SK-N-SH treated with all-trans-retinoic acid at 6 μM for 48 hours (cell line): Measurements from ENCODE around the gene CELF4.

Experiments used
- ATAC-seq: fragments of 200-7000 bp; cut with Tn5 transposase; 3 replicates; pipeline ENCODE4 v1.9.1; 2020; ENCODE audit warnings: mild to moderate bottlenecking, moderate library complexity
- BACH2 ChIP-seq: fragments of 250-450 bp; sonication (Bioruptor Pico); IDR thresholded peaks from 2 replicates; pipeline ENCODE4 v1.9.0; 2021; ENCODE audit warnings: mild to moderate bottlenecking, borderline replicate concordance
- CREB5 ChIP-seq: fragments of 250-450 bp; sonication (Bioruptor Pico); IDR thresholded peaks from 2 replicates; pipeline ENCODE4 v1.5.1; 2020; ENCODE audit warnings: low read depth, mild to moderate bottlenecking, moderate library complexity
- CSDC2 ChIP-seq: fragments of 250-450 bp; sonication (Bioruptor Pico); IDR thresholded peaks from 2 replicates; pipeline ENCODE4 v1.5.0; 2020; ENCODE audit warnings: mild to moderate bottlenecking, moderate library complexity
- ESRRG ChIP-seq: fragments of 250-450 bp; sonication (Bioruptor Pico); IDR thresholded peaks from 2 replicates; pipeline ENCODE4 v1.6.1; 2021; ENCODE audit warnings: mild to moderate bottlenecking
- ISL1 ChIP-seq: fragments of 250-450 bp; sonication (Bioruptor Pico); IDR thresholded peaks from 2 replicates; pipeline ENCODE4 v2.1.2; 2022; ENCODE audit warnings: mild to moderate bottlenecking, moderate library complexity
- OSR1 ChIP-seq: fragments of 250-450 bp; sonication (Bioruptor Pico); IDR thresholded peaks from 2 replicates; pipeline ENCODE4 v1.8.0; 2022; ENCODE audit warnings: moderate library complexity, mild to moderate bottlenecking, inconsistent platforms
- PATZ1 ChIP-seq: fragments of 250-450 bp; sonication (Bioruptor Pico); IDR thresholded peaks from 2 replicates; pipeline ENCODE4 v1.8.0; 2020; ENCODE audit warnings: mild to moderate bottlenecking, moderate library complexity, borderline replicate concordance
- PPARA ChIP-seq: fragments of 250-450 bp; sonication (Bioruptor Pico); IDR thresholded peaks from 2 replicates; pipeline ENCODE4 v1.5.0; 2020; ENCODE audit warnings: mild to moderate bottlenecking, borderline replicate concordance
- RARB ChIP-seq: fragments of 250-450 bp; sonication (Bioruptor Pico); IDR thresholded peaks from 2 replicates; pipeline ENCODE4 v1.8.0; 2021; ENCODE audit warnings: mild to moderate bottlenecking, moderate library complexity
- TCF4 ChIP-seq: fragments of 250-450 bp; sonication (Bioruptor Pico); IDR thresholded peaks from 2 replicates; pipeline ENCODE4 v1.8.0; 2021; ENCODE audit warnings: mild to moderate bottlenecking, moderate library complexity, borderline replicate concordance
- TOX ChIP-seq: fragments of 250-450 bp; sonication (Bioruptor Pico); IDR thresholded peaks from 2 replicates; pipeline ENCODE4 v1.8.0; 2021; ENCODE audit warnings: mild to moderate bottlenecking, moderate library complexity, borderline replicate concordance
- ZC3H10 ChIP-seq: fragments of 250-450 bp; sonication (Bioruptor Pico); IDR thresholded peaks from 2 replicates; pipeline ENCODE4 v1.5.1; 2021; ENCODE audit warnings: mild to moderate bottlenecking, moderate library complexity
- ZFP3 ChIP-seq: fragments of 250-450 bp; sonication (Bioruptor Pico); IDR thresholded peaks from 2 replicates; pipeline ENCODE4 v1.5.0; 2020; ENCODE audit warnings: mild to moderate bottlenecking, moderate library complexity
- ZFP30 ChIP-seq: fragments of 450-650 bp; formaldehyde crosslinking; IDR thresholded peaks from 2 replicates; pipeline ENCODE4 v1.5.0; 2022; ENCODE audit warnings: mild to moderate bottlenecking, moderate library complexity
- ZNF565 ChIP-seq: fragments of 450-650 bp; formaldehyde crosslinking; conservative IDR thresholded peaks from 2 replicates; pipeline ENCODE4 v1.5.0; 2020; ENCODE audit warnings: low read depth, mild to moderate bottlenecking, moderate library complexity
- ZNF70 ChIP-seq: fragments of 450-650 bp; formaldehyde crosslinking; IDR thresholded peaks from 2 replicates; pipeline ENCODE4 v1.5.0; 2020; ENCODE audit warnings: mild to moderate bottlenecking, moderate library complexity
- ZNF8 ChIP-seq: fragments of 450-650 bp; formaldehyde crosslinking; IDR thresholded peaks from 2 replicates; pipeline ENCODE4 v1.5.0; 2020; ENCODE audit warnings: mild to moderate bottlenecking, moderate library complexity
- TF ChIP-seq, protein P1 (sequence below): fragments of 250-450 bp; sonication (Bioruptor Pico); IDR thresholded peaks from 2 replicates; pipeline ENCODE4 v1.5.1; 2021; ENCODE audit warnings: mild to moderate bottlenecking, moderate library complexity
- TF ChIP-seq, protein P2 (sequence below): fragments of 250-450 bp; sonication (Bioruptor Pico); IDR thresholded peaks from 2 replicates; pipeline ENCODE4 v1.8.0; 2021; ENCODE audit warnings: low read depth, mild to moderate bottlenecking, moderate library complexity, borderline replicate concordance

The CELF4 gene

GRCh38 chr18:37275237-37275741 lies 290.3 kb downstream of the CELF4 start:
- TF ChIP-seq ZNF70 (CRISPR knock-in tag) (no peak), BACH2 (CRISPR knock-in tag) (no peak), CREB5 (CRISPR knock-in tag) (no peak), PPARA (no peak)
- TF ChIP-seq, protein P1, sequence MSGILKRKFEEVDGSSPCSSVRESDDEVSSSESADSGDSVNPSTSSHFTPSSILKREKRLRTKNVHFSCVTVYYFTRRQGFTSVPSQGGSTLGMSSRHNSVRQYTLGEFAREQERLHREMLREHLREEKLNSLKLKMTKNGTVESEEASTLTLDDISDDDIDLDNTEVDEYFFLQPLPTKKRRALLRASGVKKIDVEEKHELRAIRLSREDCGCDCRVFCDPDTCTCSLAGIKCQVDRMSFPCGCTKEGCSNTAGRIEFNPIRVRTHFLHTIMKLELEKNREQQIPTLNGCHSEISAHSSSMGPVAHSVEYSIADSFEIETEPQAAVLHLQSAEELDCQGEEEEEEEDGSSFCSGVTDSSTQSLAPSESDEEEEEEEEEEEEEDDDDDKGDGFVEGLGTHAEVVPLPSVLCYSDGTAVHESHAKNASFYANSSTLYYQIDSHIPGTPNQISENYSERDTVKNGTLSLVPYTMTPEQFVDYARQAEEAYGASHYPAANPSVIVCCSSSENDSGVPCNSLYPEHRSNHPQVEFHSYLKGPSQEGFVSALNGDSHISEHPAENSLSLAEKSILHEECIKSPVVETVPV (CRISPR knock-in tag) = no peak
- TF ChIP-seq, protein P2, sequence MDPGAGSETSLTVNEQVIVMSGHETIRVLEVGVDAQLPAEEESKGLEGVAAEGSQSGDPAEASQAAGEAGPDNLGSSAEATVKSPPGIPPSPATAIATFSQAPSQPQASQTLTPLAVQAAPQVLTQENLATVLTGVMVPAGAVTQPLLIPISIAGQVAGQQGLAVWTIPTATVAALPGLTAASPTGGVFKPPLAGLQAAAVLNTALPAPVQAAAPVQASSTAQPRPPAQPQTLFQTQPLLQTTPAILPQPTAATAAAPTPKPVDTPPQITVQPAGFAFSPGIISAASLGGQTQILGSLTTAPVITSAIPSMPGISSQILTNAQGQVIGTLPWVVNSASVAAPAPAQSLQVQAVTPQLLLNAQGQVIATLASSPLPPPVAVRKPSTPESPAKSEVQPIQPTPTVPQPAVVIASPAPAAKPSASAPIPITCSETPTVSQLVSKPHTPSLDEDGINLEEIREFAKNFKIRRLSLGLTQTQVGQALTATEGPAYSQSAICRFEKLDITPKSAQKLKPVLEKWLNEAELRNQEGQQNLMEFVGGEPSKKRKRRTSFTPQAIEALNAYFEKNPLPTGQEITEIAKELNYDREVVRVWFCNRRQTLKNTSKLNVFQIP (CRISPR knock-in tag) = no peak
- no peak for ATAC-seq

GRCh38 chr18:37274309-37275236 lies 291.0 kb downstream of the CELF4 start:
- TF ChIP-seq ISL1 (CRISPR knock-in tag) (no peak), TOX (CRISPR knock-in tag) (no peak)
- no peak for ATAC-seq

DNA sequence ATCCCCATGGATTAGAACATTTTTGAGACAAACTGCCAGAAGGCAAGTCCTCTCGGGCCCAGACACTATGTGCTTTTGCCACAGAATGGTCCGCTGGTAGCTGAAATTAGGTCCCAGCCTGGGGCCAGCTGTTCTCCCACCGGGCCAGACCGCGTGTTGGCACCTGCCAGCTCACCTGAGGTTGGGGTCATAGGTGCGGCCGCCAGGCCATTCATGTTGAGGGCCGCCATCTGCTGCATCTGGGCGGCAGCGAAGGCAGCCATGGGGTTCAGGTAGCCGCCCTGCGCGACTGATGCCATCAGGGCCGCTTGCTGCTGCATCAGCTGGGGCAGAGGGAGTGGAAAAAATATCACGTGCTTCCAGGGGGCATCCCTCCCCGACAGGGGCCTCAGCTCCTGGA lies 292.8 kb downstream of the CELF4 start:
- ATAC-seq = no peak
- no peak for TF ChIP-seq ZFP3 (CRISPR knock-in tag)
- TF ChIP-seq ZNF8 = no peak
- no peak for TF ChIP-seq CSDC2 (CRISPR knock-in tag)
- no peak for TF ChIP-seq ISL1 (CRISPR knock-in tag)
- TF ChIP-seq ZC3H10 = no peak
- no peak for TF ChIP-seq PATZ1
- no peak for TF ChIP-seq RARB (CRISPR knock-in tag)
- TF ChIP-seq OSR1 (CRISPR knock-in tag) = no peak
- no peak for TF ChIP-seq ZNF565 (CRISPR knock-in tag)
- TF ChIP-seq PPARA = no peak
- TF ChIP-seq ZFP30 (CRISPR knock-in tag) = no peak

DNA sequence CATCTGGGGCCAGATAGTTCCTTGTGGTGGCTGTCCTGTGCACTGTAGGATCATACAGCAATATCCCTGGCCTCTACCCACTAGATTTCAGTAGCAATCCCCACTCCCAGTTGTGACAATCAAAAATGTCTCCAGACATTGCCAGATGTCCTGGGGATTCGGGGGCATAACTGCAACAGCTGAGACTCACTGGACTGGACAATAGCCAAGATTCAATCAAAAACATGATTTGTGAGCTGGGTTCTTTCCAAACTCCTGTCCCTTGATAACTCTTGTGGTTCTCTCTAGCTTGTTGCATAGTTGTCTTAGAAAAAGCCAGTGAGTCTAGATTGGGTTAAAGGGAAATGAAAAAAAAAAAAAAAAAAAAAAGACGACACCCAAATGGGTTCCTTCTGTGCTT lies 293.4 kb downstream of the CELF4 start:
- no peak for ATAC-seq
- TF ChIP-seq, protein P2 (CRISPR knock-in tag) = no peak
- TF ChIP-seq RARB (CRISPR knock-in tag) (no peak), PATZ1 (no peak), ZC3H10 (no peak), ZFP30 (CRISPR knock-in tag) (no peak), CREB5 (CRISPR knock-in tag) (no peak), ZNF565 (CRISPR knock-in tag) (no peak), ZNF8 (no peak), OSR1 (CRISPR knock-in tag) (no peak), TOX (CRISPR knock-in tag) (no peak), PPARA (no peak), ESRRG (no peak), TCF4 (CRISPR knock-in tag) (no peak)
